Muscle of leg (tissue), 11 donors: Measurements from ENCODE around the gene RHOF. TPM values are rescaled to one million over a fixed set of nuclear protein-coding genes. Genes with fewer than 3 reads are reported as not detected.
A peak's percentile ranks its signal among the peaks of the same experiment; 100 is the strongest.

Source experiments
- DNase-seq: peaks from one replicate; pipeline ENCODE4 v3.0.0; 2013
- H3K27ac ChIP-seq: one replicate; pipeline ENCODE4 v1.5.1; 2013; ENCODE audit warnings: mild to moderate bottlenecking, low read length, control low read depth
- H3K27me3 ChIP-seq: one replicate; pipeline ENCODE4 v1.6.1; 2013; ENCODE audit warnings: low read length; ENCODE audit not compliant: control insufficient read depth, insufficient read depth
- H3K36me3 ChIP-seq: one replicate; pipeline ENCODE4 v1.6.1; 2013; ENCODE audit warnings: low read length; ENCODE audit not compliant: control insufficient read depth, insufficient read depth
- H3K4me1 ChIP-seq: one replicate; pipeline ENCODE4 v1.6.1; 2013; ENCODE audit warnings: low read length; ENCODE audit not compliant: control insufficient read depth, insufficient read depth
- H3K4me3 ChIP-seq: one replicate; pipeline ENCODE4 v1.5.1; 2013; ENCODE audit warnings: low read length, control low read depth
- H3K9me3 ChIP-seq: replicated peaks from 2 replicates; pipeline ENCODE4 v1.6.1; 2013; ENCODE audit warnings: low read depth, low read length; ENCODE audit not compliant: control insufficient read depth
- WGBS: methylation state at CpG from one replicate; pipeline ENCODE4 v1.1.5; 2013; ENCODE audit warnings: missing lambda C conversion rate; ENCODE audit not compliant: insufficient coverage; 5-methylcytosine and 5-hydroxymethylcytosine counted together
- polyA plus RNA-seq, 8 donors: library from polyadenylated mRNA; unstranded; fragments of 120-200 nt; gene quantifications; one replicate each; pipeline versions ENCODE4 v1.2.1 to v1.2.3, GENCODE V29; 2013; ENCODE audit warnings: inconsistent platforms in 1 of 8, low replicate concordance in 1 of 8; ENCODE audit not compliant: insufficient read length in 8 of 8, insufficient read depth in 1 of 8
- total RNA-seq: library from RNA; stranded (reverse); fragments of 120-200 nt; gene quantifications from one replicate; pipeline ENCODE4 v1.2.4, GENCODE V29; 2013

RHOF gene
- total and polyA plus RNA-seq, 9 donors = 1.2 to 3.5 (median 2.1) TPM

GRCh38 chr12:121781998-121782979 is 11.2 kb downstream of the RHOF start:
- H3K36me3 ChIP-seq = peaks cover 26% of the 10 kb centered on the region
- H3K27ac ChIP-seq = peak overlapping the region; percentile 70
- H3K27me3 ChIP-seq = no peaks in the 10 kb centered on the region
- 24% methylated on average over 12 of the region's 14 CpGs for WGBS
- no peaks in the 10 kb centered on the region for H3K9me3 ChIP-seq
- no peak for DNase-seq
- H3K4me1 ChIP-seq = peaks cover 19% of the 10 kb centered on the region
- H3K4me3 ChIP-seq = no peak overlapping the region

GRCh38 chr12:121781484-121781997 is 11.9 kb downstream of the RHOF start:
- H3K36me3 ChIP-seq = peaks cover 28% of the 10 kb centered on the region
- no peaks in the 10 kb centered on the region for H3K9me3 ChIP-seq
- H3K27ac ChIP-seq = peak overlapping the region; percentile 70
- no peaks in the 10 kb centered on the region for H3K27me3 ChIP-seq
- peak; percentile 78 for DNase-seq
- peaks cover 19% of the 10 kb centered on the region for H3K4me1 ChIP-seq
- WGBS = no CpG with 5 or more reads among the region's 12 CpGs
- no peak overlapping the region for H3K4me3 ChIP-seq

- no peaks in the 10 kb centered on the region for H3K9me3 ChIP-seq
- no peak overlapping the region for H3K27ac ChIP-seq
- H3K4me3 ChIP-seq = no peak overlapping the region
- no peaks in the 10 kb centered on the region for H3K27me3 ChIP-seq
- WGBS = 77% methylated on average over 7 of the region's 11 CpGs
- peaks cover 23% of the 10 kb centered on the region for H3K4me1 ChIP-seq
- peaks cover 33% of the 10 kb centered on the region for H3K36me3 ChIP-seq
- DNase-seq = no peak
These were observed 13.1 kb downstream of the RHOF start for GRCh38 chr12:121780429-121780828.

GRCh38 chr12:121779422-121779895 is 14.0 kb downstream of the RHOF start:
- H3K36me3 ChIP-seq = peaks cover 33% of the 10 kb centered on the region
- 92% methylated on average over 13 of the region's 17 CpGs for WGBS
- no peak for DNase-seq
- no peaks in the 10 kb centered on the region for H3K27me3 ChIP-seq
- no peak overlapping the region for H3K27ac ChIP-seq
- H3K9me3 ChIP-seq = no peaks in the 10 kb centered on the region
- peaks cover 27% of the 10 kb centered on the region for H3K4me1 ChIP-seq
- no peak overlapping the region for H3K4me3 ChIP-seq

- DNase-seq = no peak
- WGBS = 65% methylated on average over 3 of the region's 17 CpGs
- H3K27ac ChIP-seq = no peak overlapping the region
- H3K36me3 ChIP-seq = peaks cover 37% of the 10 kb centered on the region
- no peaks in the 10 kb centered on the region for H3K27me3 ChIP-seq
- no peak overlapping the region for H3K4me3 ChIP-seq
- no peaks in the 10 kb centered on the region for H3K9me3 ChIP-seq
- H3K4me1 ChIP-seq = peaks cover 31% of the 10 kb centered on the region
These were observed 14.7 kb downstream of the RHOF start for GRCh38 chr12:121778567-121779421.

- no peak overlapping the region for H3K27ac ChIP-seq
- H3K27me3 ChIP-seq = no peaks in the 10 kb centered on the region
- H3K9me3 ChIP-seq = no peaks in the 10 kb centered on the region
- 19% methylated on average over 11 of the region's 24 CpGs for WGBS
- no peak overlapping the region for H3K4me3 ChIP-seq
- DNase-seq = peak; percentile 64
- H3K36me3 ChIP-seq = peaks cover 37% of the 10 kb centered on the region
- H3K4me1 ChIP-seq = peaks cover 28% of the 10 kb centered on the region
These were observed 17.0 kb downstream of the RHOF start for GRCh38 chr12:121776190-121777098.

- WGBS = 72% methylated on average over 13 of the region's 16 CpGs
- Histone ChIP-seq H3K9me3 (no peaks in the 10 kb centered on the region), H3K4me3 (no peak overlapping the region), H3K27me3 (no peaks in the 10 kb centered on the region), H3K27ac (no peak overlapping the region), H3K4me1 (peaks cover 34% of the 10 kb centered on the region), H3K36me3 (peaks cover 31% of the 10 kb centered on the region)
- DNase-seq = no peak
These were observed 18.0 kb downstream of the RHOF start for GRCh38 chr12:121775501-121775900.

- 70% methylated on average over 11 of the region's 14 CpGs for WGBS
- DNase-seq = peak; percentile 13
- Histone ChIP-seq H3K4me3 (no peak overlapping the region), H3K36me3 (peaks cover 28% of the 10 kb centered on the region), H3K27me3 (no peaks in the 10 kb centered on the region), H3K9me3 (no peaks in the 10 kb centered on the region), H3K4me1 (peaks cover 39% of the 10 kb centered on the region), H3K27ac (no peak overlapping the region)
These were observed 18.5 kb downstream of the RHOF start for GRCh38 chr12:121774968-121775474.
